ENCODE results near the gene ECI2.
A peak's percentile ranks its signal among the peaks of the same experiment; 100 is the strongest.

ECI2 gene

GRCh38 chr6:4172368-4172767 is 37.0 kb upstream of the ECI2 start:
- no peak for TF ChIP-seq CTCF (IDR thresholded peaks at IDR 0.05; ENCODE audit: low read depth, low read length)
- H3K4me3 ChIP-seq (replicated peaks in 1 of 2; ENCODE audit: low read depth in 2 of 2, low read length in 2 of 2), result no peak overlapping the region
- DNase-seq (ENCODE audit: low read depth in 2 of 2), result no peak

- no peak overlapping the region for H3K4me3 ChIP-seq (replicated peaks in 1 of 2; ENCODE audit: low read depth in 2 of 2, low read length in 2 of 2)
- DNase-seq (ENCODE audit: low read depth in 2 of 2), result no peak
- TF ChIP-seq CTCF (IDR thresholded peaks at IDR 0.05; ENCODE audit: low read depth, low read length), result no peak
Measured at GRCh38 chr6:4170297-4170696, 34.9 kb upstream of the ECI2 start.

- TF ChIP-seq CTCF (IDR thresholded peaks at IDR 0.05; ENCODE audit: low read depth, low read length), result no peak
- H3K4me3 ChIP-seq (replicated peaks in 1 of 2; ENCODE audit: low read depth in 2 of 2, low read length in 2 of 2), result no peak overlapping the region
- peak; percentile 11 to 79 for DNase-seq (ENCODE audit: low read depth in 2 of 2)
Measured at GRCh38 chr6:4169028-4169789, 33.8 kb upstream of the ECI2 start.

GRCh38 chr6:4167833-4168232 is 32.5 kb upstream of the ECI2 start:
- no peak overlapping the region for H3K4me3 ChIP-seq (replicated peaks in 1 of 2; ENCODE audit: low read depth in 2 of 2, low read length in 2 of 2)
- TF ChIP-seq CTCF (IDR thresholded peaks at IDR 0.05; ENCODE audit: low read depth, low read length), result no peak
- no peak for DNase-seq (ENCODE audit: low read depth in 2 of 2)

- DNase-seq (ENCODE audit: low read depth in 2 of 2), result no peak
- no peak for TF ChIP-seq CTCF (IDR thresholded peaks at IDR 0.05; ENCODE audit: low read depth, low read length)
- no peak overlapping the region for H3K4me3 ChIP-seq (replicated peaks in 1 of 2; ENCODE audit: low read depth in 2 of 2, low read length in 2 of 2)
Measured at GRCh38 chr6:4167123-4167522, 31.7 kb upstream of the ECI2 start.

- no peak for DNase-seq (ENCODE audit: low read depth in 2 of 2)
- no peak for TF ChIP-seq CTCF (IDR thresholded peaks at IDR 0.05; ENCODE audit: low read depth, low read length)
- H3K4me3 ChIP-seq (replicated peaks in 1 of 2; ENCODE audit: low read depth in 2 of 2, low read length in 2 of 2), result no peak overlapping the region
Measured at GRCh38 chr6:4164456-4164855, 29.1 kb upstream of the ECI2 start.

GRCh38 chr6:4164117-4164442 is 28.7 kb upstream of the ECI2 start:
- DNase-seq (ENCODE audit: low read depth in 2 of 2), result no peak
- H3K4me3 ChIP-seq (replicated peaks in 1 of 2; ENCODE audit: low read depth in 2 of 2, low read length in 2 of 2), result no peak overlapping the region
- TF ChIP-seq CTCF (IDR thresholded peaks at IDR 0.05; ENCODE audit: low read depth, low read length), result no peak
